GM21529 (cell line): ENCODE data around the gene ZBTB45.

ENCODE experiments used
- ATAC-seq: cut with Tn5 transposase; IDR thresholded peaks from one replicate; pipeline ENCODE4 v1.9.1; 2021; ENCODE audit not compliant: unreplicated experiment

The ZBTB45 gene

DNA sequence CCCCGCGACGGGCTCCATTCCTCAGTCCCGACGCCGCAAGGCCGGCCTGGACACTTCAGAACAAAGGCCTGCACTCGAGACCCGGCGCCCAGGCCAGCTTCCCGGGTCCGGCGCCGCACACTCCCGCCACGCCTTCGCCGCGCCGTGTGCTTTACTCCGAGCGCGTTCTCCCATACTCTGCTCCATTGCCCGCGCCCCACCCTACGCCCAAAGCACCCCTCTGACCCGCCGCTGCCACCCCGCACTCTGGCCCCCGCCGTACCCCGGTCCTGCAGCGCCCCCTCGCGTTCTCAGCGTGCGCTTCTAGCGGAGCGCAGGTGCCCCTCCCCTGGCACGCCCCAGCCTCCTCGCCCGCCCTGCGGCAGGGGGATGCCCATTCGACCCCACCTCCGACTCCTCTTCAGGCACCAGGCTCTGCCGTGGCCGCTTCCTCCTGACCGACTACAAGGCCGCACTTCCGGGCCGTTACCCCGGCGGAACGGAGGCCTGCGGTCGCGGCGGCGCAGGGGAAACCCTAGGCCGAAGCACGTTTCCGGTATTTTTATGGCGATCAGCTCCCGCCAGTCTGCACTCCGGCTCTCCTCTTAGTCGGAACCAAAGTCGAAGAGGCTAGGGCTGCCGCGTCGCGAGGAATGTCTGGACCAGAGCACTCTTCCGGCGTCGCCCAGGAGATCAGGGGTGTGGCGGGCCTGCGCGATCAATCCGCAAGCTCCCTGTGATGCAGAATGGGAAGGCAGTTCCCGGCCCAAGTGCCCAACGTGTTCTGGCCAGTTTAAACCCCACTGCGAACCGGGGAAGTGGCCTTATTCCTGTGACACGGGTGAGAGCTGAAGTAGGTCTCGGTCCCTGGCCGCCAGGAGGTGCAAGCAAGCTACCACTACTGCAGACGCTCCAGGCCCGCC lies at the start of gene ZBTB45:
Gene ZBTB45, minus strand, starts transcription at position 456 of the 902 bp plus-strand sequence. CDS start 2,137 bp downstream, outside the sequence.
- peak; percentile 73 for ATAC-seq

DNA sequence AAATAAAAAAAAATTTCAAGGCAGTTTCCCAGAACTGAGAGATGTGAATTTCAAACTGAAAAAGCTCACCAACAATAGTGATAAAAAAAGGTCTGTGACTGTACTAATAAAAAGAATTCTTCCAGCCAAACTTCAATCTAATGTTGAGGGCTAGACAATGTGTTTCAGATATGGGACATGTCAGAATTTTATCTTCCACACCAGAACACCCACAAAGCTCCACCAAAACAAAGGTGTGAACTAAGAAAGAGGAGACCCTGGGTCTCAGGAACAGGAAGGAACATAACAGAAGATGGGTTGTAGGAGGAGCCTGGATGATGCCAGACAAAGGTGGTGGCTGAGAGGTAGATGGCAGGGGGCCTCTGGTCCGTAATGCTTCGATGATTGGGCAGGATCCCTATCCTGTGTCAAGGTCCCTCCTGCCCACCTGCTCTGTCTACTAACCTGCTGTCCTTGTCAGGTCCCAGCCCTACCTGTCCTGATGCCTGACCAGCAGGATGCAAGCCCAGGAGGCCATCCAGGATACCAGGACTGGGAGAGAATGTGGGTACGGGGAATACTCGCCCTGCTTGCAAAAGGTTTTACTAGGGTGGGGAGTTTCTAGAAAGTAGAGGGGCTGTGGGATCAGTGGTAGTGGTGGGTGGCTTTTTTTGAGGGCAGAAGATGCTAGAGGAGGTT lies 49.0 kb upstream of the ZBTB45 start:
- no peak for ATAC-seq

DNA sequence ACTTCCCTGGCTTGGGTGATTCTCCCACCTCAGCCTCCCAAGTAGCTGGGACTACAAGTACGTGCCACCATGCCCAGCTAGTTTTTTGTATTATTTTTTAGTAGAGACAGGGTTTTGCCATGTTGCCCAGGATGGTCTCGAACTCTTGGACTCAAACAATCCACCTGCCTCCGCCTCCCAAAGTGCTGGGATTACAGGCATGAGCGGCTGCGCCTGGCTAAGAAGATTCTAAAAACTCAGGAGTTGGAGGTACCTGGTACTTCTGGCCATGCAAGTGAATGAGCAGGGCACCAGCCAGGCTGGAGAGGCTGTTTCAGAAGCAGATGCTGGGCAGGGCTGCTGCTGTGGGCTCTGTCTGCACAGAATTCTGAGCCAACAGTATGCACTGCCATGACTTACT lies 47.4 kb upstream of the ZBTB45 start:
- ATAC-seq, result no peak

DNA sequence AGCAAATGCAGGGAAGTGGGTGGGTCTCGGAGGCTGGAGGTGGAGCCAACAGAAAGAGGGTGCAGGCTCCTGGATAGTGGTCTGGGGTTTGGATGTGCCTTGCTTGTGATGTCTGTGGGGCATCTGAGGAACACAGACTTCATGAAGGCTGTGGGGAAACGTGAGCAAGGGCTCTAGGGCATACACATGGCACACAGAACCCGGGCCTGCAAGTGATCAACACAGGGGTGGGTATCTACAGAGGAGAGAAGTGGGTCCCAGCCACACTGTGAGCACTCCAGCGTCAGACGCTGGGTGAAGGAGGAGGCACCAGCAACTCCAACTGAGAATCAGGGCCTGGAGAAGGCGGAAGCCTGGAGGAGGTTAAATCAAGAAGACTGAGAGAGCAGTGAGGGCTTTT lies 44.2 kb upstream of the ZBTB45 start:
- ATAC-seq, result no peak

DNA sequence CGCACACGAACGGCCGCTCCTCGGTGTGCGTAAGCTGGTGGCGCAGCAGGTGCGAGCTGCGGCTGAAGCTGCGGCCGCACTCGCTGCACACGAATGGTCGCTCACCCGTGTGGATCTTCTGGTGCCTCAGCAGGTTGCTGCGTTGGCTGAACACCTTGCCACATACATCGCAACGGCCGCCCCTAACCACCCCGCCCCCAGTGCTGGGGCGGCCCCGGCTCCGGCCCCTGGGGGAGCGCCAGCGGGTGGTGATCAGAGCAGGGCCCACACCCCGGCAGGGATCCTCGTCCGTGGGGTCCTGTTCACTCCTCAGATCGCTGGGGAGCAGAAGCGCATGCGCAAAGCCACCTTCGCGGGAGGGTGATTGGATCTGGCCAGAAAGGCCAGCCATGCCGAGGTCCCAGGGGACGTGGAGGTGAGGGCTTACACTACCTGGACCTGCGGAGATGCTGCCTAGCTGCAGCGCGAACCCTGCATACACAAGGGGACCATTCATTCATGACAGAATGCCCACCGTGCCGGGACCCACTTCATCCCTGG lies 43.5 kb upstream of the ZBTB45 start:
- ATAC-seq, result no peak

DNA sequence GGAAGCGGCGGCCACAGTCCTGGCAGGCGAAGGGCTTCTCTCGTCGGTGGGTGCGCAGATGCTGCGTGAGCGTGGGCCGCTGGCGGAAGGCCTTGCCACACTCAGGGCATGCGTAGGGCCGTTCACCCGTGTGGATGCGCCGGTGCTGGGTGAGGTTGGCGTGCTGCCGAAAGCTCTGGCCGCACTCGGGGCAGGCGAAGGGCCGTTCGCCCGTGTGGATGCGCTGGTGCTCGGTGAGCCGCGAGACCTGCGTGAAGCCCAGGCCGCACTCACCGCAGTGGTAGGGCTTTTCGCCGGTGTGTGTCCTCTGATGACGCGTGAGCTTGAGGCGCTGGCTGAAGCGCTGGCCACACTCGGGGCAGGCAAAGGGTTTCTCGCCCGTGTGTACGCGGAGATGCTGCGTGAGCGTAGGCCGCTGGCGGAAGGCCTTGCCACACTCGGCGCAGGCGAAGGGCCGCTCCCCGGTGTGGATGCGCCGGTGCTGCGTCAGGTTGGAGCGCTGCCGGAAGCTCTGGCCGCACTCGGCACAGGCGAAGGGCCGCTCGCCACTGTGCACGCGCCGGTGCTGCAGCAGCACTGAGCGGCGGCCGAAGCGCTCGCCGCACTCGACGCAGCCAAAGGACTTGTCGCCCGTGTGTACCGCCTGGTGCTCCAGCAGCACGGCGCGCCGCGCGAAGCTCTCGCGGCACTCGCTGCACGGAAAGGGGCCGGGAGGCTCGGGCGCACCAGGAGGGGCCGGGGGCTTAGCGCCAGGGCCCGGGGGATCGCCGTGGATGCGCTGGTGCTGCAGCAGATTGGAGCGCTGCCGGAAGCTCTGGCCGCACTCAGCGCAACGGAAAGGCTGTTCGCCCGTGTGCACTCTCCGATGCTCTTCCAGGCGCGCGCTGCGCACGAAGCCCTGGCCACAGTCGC lies 42.8 kb upstream of the ZBTB45 start:
- no peak for ATAC-seq

DNA sequence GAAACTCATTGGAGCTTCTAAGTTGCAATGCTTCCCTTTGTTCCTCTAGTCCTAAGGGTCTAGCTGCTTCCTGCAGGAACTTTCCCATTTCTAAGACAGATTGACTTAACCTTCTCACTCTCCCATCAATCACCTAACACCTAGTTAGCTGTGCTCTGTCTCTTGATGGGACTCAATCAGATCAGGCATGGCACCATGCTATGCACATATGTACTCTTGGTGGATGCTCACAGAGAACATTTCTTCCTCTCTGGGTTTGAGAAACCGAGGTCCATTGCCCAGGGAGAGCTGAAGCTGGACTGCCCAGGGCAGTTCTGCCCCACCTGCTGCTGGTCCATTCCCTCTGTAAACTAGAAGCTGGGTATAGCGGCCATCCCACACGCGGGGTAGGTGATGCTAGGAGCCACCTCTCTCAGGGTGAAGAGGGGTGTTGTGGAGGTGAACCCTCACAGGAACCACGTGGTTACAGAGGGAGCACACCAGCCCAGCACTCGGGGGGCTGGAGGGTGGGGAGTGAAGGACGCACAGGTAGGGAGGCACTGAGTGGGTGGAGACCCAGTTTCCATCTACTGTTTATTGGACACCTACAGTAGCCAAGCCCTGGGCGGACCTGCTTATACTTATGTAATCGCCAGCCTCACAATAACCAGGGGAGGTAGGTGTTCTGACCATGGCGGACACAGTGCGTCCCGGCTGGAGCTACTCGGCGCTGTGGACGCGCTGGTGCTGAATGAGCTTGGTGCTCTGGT lies 41.9 kb upstream of the ZBTB45 start:
- no peak for ATAC-seq

DNA sequence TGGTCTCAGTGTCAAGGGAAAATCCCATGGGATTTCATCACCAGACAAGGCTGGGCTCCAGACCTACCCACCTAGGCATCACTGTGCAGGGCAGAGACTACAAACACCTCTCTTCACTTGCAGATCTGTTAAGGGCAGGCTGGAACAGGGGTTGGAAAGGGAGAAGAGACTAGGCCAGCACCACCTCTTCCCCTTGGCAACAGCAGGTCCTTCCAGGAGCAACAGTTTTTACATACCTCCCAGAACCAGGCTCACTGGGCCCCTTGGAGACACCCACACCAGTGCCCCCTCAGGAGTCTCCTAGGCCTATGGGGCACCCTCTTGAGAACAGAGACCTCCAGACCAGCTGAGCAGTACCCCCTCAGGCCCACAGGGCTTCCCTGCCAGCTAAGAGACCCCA lies 41.3 kb upstream of the ZBTB45 start:
- no peak for ATAC-seq

DNA sequence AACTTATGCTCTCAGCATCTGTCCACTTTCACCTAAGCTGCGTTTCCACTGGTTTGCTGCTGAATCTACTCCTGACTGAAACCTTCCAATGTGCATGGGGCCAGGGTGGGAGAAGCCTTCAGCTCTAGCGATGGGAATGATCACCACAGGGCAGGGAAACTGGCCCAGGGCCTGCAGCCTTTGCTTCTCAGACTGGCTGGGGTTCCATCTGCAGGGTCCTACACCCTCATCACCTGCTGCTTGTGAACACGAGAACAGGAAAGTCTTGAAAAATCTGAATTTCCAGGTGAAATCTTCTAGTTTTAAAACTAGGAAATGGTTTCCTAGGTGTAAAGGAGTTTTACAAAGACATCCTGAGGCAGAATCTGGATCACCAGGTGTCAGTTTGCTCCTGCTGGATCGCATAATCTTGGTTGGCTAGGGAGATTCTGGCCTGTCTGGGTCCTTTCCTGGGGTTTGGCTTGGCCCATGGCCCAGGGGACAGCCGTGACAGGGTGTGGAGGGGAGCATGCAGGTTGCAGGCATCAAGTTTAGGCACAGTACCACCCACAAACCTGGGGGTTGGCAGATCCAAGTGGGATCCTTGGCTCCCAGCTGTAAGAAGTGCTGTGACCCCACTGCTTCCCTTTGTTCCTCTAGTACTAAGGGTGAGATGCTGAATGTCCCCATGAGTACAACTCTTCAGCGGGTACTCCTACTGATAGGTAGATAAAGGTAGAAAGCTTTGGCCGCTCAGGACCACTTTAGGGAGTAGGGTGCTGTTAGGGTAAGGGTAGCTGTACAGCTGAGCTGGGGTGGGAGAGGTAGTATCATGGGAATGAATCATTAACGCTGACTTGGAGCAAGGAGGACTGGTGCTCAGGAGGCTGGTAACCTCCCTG lies 40.6 kb upstream of the ZBTB45 start:
- no peak for ATAC-seq

DNA sequence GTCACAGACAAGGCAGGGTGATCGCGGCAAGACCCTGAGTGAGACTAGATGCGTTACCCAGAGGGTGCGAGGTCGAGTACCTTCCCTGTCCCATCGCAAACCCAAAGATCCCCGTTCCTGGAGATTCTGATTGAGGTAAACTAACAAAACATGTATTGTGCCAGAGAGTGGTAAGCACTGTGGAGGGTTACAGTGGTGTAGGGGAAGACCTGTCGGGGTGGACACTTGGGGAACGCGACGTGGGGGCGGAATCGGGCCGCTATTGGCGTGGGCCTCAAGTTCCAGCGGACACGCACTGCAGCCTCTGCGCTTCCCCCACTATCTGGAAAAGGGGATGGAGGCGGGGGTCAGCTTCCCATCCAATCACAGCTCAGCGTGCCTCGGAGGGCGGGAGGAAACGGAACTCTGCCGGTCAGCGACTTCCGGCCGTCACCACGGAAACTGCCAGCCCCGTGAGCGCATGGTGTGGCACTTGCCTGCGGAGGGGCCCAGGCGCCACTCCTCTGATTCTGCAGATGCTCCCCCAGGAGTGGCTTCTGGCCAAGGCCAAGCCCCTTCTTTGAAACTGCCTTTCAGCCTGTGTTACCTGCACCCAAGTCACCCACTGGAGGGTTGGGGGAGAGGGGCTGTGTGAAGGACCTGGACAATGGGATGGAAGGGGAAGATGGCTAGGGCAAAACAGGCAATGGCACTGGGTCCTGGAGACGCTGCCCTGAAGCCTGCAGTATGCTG lies 39.8 kb upstream of the ZBTB45 start:
- no peak for ATAC-seq

DNA sequence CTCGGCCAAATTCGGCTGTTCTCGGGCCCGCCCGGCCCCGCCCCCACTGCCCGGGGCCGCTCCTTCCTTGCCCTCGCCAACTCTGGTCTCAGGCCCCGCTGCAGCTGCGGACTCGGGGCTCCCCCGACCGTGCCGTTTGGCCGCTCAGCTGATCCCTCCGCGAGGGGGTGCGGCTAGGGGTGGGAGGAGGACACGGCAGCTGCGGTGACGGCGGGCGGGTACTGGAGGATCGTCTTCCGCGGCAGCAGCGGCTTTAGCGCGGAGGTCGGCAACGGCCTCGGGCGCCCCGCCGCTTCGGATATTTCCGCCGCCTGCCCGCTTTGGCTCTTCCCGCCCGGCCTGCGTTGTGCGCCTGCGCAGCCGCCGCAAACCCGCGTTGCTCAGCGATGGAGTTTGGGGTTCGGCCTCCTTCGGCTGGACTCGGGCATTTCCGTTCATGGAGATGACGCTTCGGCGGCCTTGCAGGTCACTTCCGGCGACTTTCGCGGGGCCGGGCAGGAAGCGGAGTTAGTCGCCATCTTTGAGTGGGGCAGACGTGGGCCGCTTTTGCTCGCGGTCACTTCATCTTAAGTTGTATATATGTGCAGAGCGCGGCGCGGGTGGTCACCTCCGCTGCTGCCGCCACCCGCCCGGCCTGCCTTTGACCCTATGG lies 39.1 kb upstream of the ZBTB45 start:
- peak; percentile 45 for ATAC-seq

DNA sequence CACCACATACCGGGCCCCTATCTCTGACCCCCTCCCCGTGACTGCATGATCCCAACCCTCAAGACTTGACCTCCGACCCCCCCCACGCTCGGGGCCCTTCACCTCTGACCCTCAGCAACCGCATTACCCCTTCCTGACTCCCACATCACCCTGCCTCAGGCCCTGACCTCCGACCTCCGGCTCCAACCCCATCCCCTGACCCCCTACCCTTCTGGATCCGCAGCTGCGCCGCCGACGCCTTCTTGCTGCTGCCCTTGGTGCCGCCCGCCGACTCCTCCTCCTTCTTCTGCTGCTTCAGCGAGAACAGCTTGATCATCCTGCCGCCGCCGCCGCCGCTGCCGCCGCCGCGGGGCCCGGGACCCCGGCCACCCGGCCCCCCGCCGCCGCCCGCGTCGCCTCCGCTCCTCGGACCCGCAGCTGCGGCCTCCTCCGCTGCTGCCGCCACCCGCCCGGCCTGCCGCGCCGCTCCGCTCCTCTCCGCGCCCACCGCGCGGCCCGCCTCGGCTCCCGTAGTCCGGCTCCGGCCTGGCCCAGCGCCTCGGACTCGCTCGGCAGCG lies 38.5 kb upstream of the ZBTB45 start, which contains the start of gene UBE2M:
Gene UBE2M, minus strand, starts transcription at position 546 of the 557 bp plus-strand sequence. Its CDS starts 230 bp downstream, at position 316.
- no peak for ATAC-seq

DNA sequence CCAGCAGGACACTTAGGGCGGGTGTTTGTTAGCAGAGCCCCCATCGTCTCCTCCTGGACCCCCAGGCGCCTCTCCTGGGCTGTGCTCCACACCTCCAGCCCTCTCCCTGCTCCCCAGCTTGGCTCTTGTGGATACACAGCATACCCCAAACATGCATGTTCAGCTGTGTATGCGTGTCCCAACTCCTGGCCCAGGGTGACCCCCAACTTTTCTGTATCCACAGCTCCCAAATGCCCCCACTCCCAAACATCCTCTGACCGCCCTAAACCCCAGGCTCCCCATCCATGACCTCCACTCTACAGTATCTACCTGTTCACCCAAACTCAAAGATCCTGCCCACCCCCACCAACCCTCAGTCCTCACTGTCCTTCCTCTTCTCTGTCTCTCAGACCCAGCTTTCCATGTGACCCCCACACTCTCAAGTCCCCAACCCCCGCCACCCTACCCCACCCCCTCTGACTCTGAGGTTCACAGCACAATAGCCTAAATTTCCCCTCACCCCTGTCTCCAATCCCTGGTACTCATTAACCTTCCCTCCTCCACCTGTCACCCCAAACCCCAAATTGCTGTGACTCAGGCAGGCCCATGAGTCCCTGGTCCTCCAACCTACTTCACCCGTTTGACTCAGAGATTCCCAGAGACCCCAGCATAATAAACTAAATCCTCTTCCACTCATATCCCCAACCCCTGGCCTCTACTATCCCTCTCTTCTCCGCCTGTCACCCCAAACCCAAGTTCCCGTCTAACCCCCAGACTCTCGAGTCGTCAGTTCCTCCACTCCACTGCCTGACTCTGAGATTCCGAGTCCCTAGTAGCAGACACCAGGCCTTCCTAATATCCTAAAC lies 37.8 kb upstream of the ZBTB45 start:
- ATAC-seq, result no peak

DNA sequence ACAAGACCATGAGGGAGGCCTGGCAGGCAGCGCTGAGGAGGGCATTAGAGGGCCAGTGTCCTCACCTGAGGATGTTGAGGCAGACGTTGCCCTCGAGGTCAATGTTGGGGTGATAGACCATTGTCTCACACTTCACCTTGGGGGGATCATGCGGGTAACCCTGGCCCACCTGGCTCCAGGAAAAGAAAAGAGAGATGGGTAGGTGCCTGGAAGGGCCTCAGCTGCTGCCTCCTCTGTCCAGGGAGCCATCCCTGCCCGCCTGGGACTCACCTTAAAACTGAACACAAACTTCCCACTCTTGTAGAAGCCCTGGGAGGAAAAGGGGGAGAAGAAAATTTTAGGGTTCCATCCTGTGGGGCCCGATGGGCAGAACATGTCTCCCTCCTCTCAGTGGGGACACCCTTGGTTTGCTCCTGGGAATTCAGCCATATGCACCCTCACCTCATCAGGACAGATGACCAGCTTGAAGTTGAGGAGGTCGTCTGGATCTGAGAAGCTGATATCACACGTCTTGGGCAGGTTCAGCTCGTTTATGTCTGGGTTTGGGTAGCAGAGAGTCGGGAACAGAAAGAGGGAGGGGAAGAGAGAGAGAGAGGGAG lies 37.1 kb upstream of the ZBTB45 start:
- ATAC-seq, result no peak

DNA sequence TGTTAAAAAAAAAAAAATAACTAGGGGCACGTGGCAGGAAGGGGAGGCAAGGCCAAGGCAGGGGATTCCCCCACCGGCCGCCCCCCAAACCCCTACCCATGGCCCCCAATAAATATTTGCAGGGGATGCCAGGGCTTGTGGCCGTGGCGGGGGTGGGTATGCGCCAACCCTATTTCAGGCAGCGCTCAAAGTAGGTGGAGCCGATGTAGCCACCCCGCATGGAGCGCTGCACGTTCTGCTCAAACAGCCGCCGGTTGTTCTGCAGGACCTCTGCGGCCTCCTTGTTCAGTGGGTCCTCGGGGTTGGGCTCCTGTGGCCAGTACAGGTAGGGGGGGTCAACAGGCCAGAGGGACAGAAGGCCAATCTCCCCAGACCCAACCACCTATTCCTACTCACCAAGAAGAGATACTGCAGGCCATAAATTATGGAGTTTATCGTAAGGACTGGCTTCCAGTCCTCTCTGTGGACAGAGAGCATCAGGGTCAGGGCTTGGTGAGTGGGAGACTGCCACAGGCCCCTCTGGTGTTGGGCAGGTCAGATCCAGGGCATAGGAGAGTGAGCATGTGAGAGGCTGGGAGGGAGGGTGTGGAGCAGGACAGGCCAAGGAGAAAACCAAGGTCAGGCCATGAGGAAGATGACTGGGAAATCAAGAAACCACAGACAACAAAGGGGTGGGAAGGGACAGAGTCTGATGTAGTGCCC lies 36.5 kb upstream of the ZBTB45 start:
- no peak for ATAC-seq
